ENCODE measurements around the gene RPP25.

RPP25 gene

DNA sequence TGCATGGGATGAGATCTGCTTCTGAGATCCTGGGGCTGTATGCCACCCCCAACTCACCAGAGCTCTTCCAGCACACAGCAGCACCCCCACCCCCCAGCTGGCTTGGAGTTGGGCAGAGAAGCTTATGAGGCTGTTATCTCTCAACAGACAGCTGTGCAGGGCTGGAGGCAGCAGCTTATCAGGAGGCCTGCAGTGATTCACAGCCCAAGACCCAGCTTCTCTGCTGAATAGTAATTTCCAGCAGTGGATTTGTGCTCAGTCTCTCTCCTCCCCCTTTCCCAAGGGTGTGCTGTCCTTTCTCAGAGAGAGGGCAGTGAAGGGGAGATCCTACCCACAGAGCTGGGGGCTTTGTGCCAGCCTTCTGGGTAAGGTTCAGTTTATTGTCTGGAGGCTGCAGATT, 2.1 kb downstream of the RPP25 start:
- Histone ChIP-seq H4K91ac (ENCODE audit: low read depth, low read length, poor library complexity) (no peak overlapping the region), H3K4me3 (ENCODE audit: low read length in 2 of 2) (no peak overlapping the region), H3K18ac (ENCODE audit: low read length) (no peak overlapping the region), H2BK12ac (ENCODE audit: low read length) (no peak overlapping the region), H3K36me3 (replicated peaks in 1 of 2; ENCODE audit: control insufficient read depth in 2 of 2, insufficient read depth in 2 of 2, low read length in 2 of 2) (no peaks in the 10 kb centered on the region), H3K4me1 (ENCODE audit: control insufficient read depth in 2 of 2, insufficient read depth in 1 of 2, low read depth in 1 of 2, low read length in 2 of 2) (peaks cover 16 to 26% of the 10 kb centered on the region in 2 donors), H2BK5ac (ENCODE audit: low read length) (no peak overlapping the region), H2AK5ac (ENCODE audit: low read depth, low read length) (no peak overlapping the region), H3K14ac (ENCODE audit: low read length) (no peak overlapping the region), H2BK120ac (ENCODE audit: low read depth, low read length) (no peak overlapping the region), H3K79me1 (ENCODE audit: low read depth, low read length) (no peaks in the 10 kb centered on the region), H3K9ac (ENCODE audit: low read depth, low read length, poor library complexity) (no peak overlapping the region), H2AFZ (ENCODE audit: low read length) (no peak overlapping the region), H3K4me2 (ENCODE audit: insufficient read depth, low read length, poor library complexity, severe bottlenecking) (no peak overlapping the region), H2BK15ac (ENCODE audit: low read length) (no peak overlapping the region), H3K23ac (ENCODE audit: low read depth, low read length, poor library complexity) (no peak overlapping the region), H3K4ac (ENCODE audit: low read length) (no peak overlapping the region), H3K27ac (replicated peaks; ENCODE audit: low read length) (no peak overlapping the region), H3K9me3 (replicated peaks in 1 of 2; ENCODE audit: control insufficient read depth in 2 of 2, insufficient read depth in 1 of 2, low read depth in 1 of 2, low read length in 2 of 2) (no peaks in the 10 kb centered on the region), H3K27me3 (ENCODE audit: control insufficient read depth in 3 of 3, insufficient read depth in 3 of 3, low read depth in 1 of 3, low read length in 3 of 3) (peaks cover 19 to 49% (median 36%) of the 10 kb centered on the region in 3 experiments), H4K8ac (ENCODE audit: low read depth, low read length) (no peak overlapping the region)
- no peak for DNase-seq (ENCODE audit: low spot score)

DNA sequence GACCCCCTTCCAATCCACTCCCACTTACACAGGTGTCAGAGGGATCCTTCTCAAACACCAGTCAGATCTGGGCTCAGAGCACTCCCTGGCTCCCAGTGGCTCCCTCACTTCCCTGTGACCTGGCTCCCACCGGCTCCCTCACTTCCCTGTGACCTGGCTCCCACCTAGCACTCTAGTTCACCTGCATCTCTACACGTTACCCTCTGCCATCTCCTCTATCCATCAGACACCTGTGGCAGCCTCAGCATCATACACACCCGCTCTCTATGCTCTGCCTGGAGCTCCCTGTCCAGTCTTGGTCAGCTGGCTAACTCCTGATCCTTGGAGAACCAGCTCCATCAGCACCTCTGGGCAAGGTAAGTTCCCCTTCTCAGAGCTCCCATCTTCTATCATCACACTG, 5.6 kb downstream of the RPP25 start:
- H3K23ac ChIP-seq (ENCODE audit: low read depth, low read length, poor library complexity): no peak overlapping the region
- WGBS, 2 donors (ENCODE audit: extremely low coverage in 2 of 2, insufficient read length in 2 of 2, insufficient replicate concordance in 1 of 2): no CpG with 5 or more reads among the region's 3 CpGs
- no peak overlapping the region for H3K4me2 ChIP-seq (ENCODE audit: insufficient read depth, low read length, poor library complexity, severe bottlenecking)
- H2BK5ac ChIP-seq (ENCODE audit: low read length): no peak overlapping the region
- peaks cover 0 to 15% (median 9%) of the 10 kb centered on the region in 3 experiments for H3K27me3 ChIP-seq (ENCODE audit: control insufficient read depth in 3 of 3, insufficient read depth in 3 of 3, low read depth in 1 of 3, low read length in 3 of 3)
- no peaks in the 10 kb centered on the region for H3K36me3 ChIP-seq (replicated peaks in 1 of 2; ENCODE audit: control insufficient read depth in 2 of 2, insufficient read depth in 2 of 2, low read length in 2 of 2)
- no peak overlapping the region for H3K4ac ChIP-seq (ENCODE audit: low read length)
- H3K79me1 ChIP-seq (ENCODE audit: low read depth, low read length): no peaks in the 10 kb centered on the region
- H2AFZ ChIP-seq (ENCODE audit: low read length): no peak overlapping the region
- no peak overlapping the region for H3K27ac ChIP-seq (replicated peaks; ENCODE audit: low read length)
- no peak overlapping the region for H3K14ac ChIP-seq (ENCODE audit: low read length)
- H4K91ac ChIP-seq (ENCODE audit: low read depth, low read length, poor library complexity): no peak overlapping the region
- H3K4me3 ChIP-seq (ENCODE audit: low read length in 2 of 2): no peak overlapping the region
- H2AK5ac ChIP-seq (ENCODE audit: low read depth, low read length): no peak overlapping the region
- DNase-seq (ENCODE audit: low spot score): no peak
- no peak overlapping the region for H2BK15ac ChIP-seq (ENCODE audit: low read length)
- peaks cover 6 to 7% of the 10 kb centered on the region in 2 donors for H3K4me1 ChIP-seq (ENCODE audit: control insufficient read depth in 2 of 2, insufficient read depth in 1 of 2, low read depth in 1 of 2, low read length in 2 of 2)
- H3K9ac ChIP-seq (ENCODE audit: low read depth, low read length, poor library complexity): no peak overlapping the region
- H3K18ac ChIP-seq (ENCODE audit: low read length): no peak overlapping the region
- H3K9me3 ChIP-seq (replicated peaks in 1 of 2; ENCODE audit: control insufficient read depth in 2 of 2, insufficient read depth in 1 of 2, low read depth in 1 of 2, low read length in 2 of 2): no peaks in the 10 kb centered on the region
- H2BK12ac ChIP-seq (ENCODE audit: low read length): no peak overlapping the region
- H2BK120ac ChIP-seq (ENCODE audit: low read depth, low read length): no peak overlapping the region
- H4K8ac ChIP-seq (ENCODE audit: low read depth, low read length): no peak overlapping the region

DNA sequence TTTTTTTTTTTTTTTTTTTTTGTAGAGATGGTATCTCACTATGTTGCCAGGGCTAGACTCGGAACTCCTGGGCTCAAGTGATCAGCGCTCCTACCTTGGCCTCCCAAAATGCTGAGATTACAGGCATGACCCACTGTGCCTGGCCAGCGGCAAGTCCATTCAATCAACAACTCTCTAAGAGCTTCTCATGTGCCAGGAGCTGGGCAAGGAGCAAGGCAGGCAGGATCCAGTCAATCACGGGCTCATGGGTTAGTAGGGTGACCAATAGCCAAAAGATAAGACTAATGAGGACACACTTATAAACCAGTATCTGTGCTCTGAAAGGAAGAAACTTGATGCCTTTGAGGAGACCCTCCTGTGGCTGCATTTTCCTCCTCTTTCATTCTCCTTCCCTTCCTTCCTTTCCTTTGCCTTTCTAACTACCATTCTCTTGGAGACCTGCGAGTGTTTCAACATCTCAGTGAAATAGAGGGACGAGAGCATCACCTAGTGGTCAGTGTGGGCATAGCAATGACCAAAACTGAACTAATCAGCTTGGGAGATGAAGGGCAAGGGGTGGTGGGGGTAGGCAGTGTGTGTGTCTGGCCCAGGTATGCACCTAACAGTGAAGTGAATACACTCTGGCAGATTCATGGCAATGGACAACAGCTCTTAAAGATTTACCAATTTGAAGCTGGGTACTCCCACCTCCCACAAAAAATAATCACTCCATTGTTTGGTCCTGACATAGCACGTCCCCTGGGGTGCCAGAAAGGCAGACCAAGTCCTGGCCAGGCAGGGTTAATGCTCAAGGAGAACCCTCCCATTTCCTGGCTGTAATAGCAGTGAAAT, 6.3 kb downstream of the RPP25 start:
- H3K4me3 ChIP-seq (ENCODE audit: low read length in 2 of 2): no peak overlapping the region
- no peaks in the 10 kb centered on the region for H3K9me3 ChIP-seq (replicated peaks in 1 of 2; ENCODE audit: control insufficient read depth in 2 of 2, insufficient read depth in 1 of 2, low read depth in 1 of 2, low read length in 2 of 2)
- H3K79me1 ChIP-seq (ENCODE audit: low read depth, low read length): no peaks in the 10 kb centered on the region
- H3K4me1 ChIP-seq (ENCODE audit: control insufficient read depth in 2 of 2, insufficient read depth in 1 of 2, low read depth in 1 of 2, low read length in 2 of 2): peaks cover 3 to 7% of the 10 kb centered on the region in 2 donors
- no peak overlapping the region for H3K4ac ChIP-seq (ENCODE audit: low read length)
- peak; percentile 84 for DNase-seq (ENCODE audit: low spot score)
- no peak overlapping the region for H2BK5ac ChIP-seq (ENCODE audit: low read length)
- H3K9ac ChIP-seq (ENCODE audit: low read depth, low read length, poor library complexity): no peak overlapping the region
- no peak overlapping the region for H2AK5ac ChIP-seq (ENCODE audit: low read depth, low read length)
- H2BK12ac ChIP-seq (ENCODE audit: low read length): no peak overlapping the region
- H3K4me2 ChIP-seq (ENCODE audit: insufficient read depth, low read length, poor library complexity, severe bottlenecking): no peak overlapping the region
- no peaks in the 10 kb centered on the region for H3K36me3 ChIP-seq (replicated peaks in 1 of 2; ENCODE audit: control insufficient read depth in 2 of 2, insufficient read depth in 2 of 2, low read length in 2 of 2)
- H2BK120ac ChIP-seq (ENCODE audit: low read depth, low read length): no peak overlapping the region
- no peak overlapping the region for H3K14ac ChIP-seq (ENCODE audit: low read length)
- H2BK15ac ChIP-seq (ENCODE audit: low read length): no peak overlapping the region
- H3K18ac ChIP-seq (ENCODE audit: low read length): no peak overlapping the region
- no peak overlapping the region for H3K23ac ChIP-seq (ENCODE audit: low read depth, low read length, poor library complexity)
- no peak overlapping the region for H4K8ac ChIP-seq (ENCODE audit: low read depth, low read length)
- no CpG with 5 or more reads among the region's 7 CpGs for WGBS, 2 donors (ENCODE audit: extremely low coverage in 2 of 2, insufficient read length in 2 of 2, insufficient replicate concordance in 1 of 2)
- H3K27me3 ChIP-seq (ENCODE audit: control insufficient read depth in 3 of 3, insufficient read depth in 3 of 3, low read depth in 1 of 3, low read length in 3 of 3): peaks cover 0 to 8% (median 4%) of the 10 kb centered on the region in 3 experiments
- H2AFZ ChIP-seq (ENCODE audit: low read length): peak overlapping the region; percentile 65
- no peak overlapping the region for H3K27ac ChIP-seq (replicated peaks; ENCODE audit: low read length)
- H4K91ac ChIP-seq (ENCODE audit: low read depth, low read length, poor library complexity): no peak overlapping the region

DNA sequence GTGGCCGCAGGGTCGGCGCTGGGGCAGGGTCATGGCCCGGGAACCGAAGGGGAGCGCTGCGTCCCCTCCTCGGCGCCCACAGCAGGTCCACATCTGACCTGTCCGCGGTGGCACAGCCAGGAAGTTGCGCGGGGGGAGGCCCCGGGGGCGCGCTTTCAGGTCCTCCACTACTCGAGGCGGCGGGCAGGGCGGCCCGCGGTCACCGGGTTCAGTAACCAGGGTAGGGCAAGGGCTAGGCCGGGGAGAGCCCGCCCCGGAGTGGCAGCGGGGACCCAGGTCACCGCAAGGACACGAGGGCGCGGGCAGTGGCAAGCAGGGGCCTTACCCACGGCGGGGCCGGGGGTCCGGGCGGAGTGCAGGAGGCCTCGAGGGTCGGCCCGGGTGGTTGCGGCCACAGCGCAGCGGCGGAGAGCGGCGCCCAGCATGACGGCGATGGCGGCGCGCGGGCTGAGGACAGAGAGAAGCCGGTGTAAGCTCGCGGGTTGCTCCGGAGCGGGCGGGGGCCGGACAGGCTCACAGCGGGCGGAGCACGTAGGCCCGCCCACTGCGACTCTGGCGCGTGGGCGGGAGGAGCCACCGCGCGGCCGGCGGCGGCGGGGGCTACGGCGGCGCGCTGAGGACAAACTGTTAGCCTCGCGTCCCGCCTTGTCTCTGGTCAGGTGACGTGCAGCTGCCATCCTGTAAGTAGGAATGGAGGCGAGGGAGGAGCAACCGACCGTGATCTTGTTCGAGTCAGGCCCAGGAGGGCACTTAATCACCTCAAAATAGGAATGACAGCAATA, 18.8 kb downstream of the RPP25 start, which contains the start of gene COX5A:
Gene COX5A (minus strand): TSS at position 484 of the 782 bp plus-strand sequence. CDS start 59 bp downstream, at position 425.
- peaks cover 0 to 22% of the 10 kb centered on the region in 2 donors for H3K36me3 ChIP-seq (replicated peaks in 1 of 2; ENCODE audit: control insufficient read depth in 2 of 2, insufficient read depth in 2 of 2, low read length in 2 of 2)
- peak within 1 kb of the TSS; percentile 94 for H3K27ac ChIP-seq (replicated peaks; ENCODE audit: low read length)
- H2BK120ac ChIP-seq (ENCODE audit: low read depth, low read length): no peak within 1 kb of the TSS
- no peak within 1 kb of the TSS for H4K8ac ChIP-seq (ENCODE audit: low read depth, low read length)
- H3K4me1 ChIP-seq (ENCODE audit: control insufficient read depth in 2 of 2, insufficient read depth in 1 of 2, low read depth in 1 of 2, low read length in 2 of 2): no peaks in the 10 kb centered on the region
- H2BK15ac ChIP-seq (ENCODE audit: low read length): no peak within 1 kb of the TSS
- no peak within 1 kb of the TSS for H3K4ac ChIP-seq (ENCODE audit: low read length)
- peak within 1 kb of the TSS; percentile 87 for H2AK5ac ChIP-seq (ENCODE audit: low read depth, low read length)
- H3K23ac ChIP-seq (ENCODE audit: low read depth, low read length, poor library complexity): peak within 1 kb of the TSS; percentile 100
- peak within 1 kb of the TSS; percentile 53 for H2BK12ac ChIP-seq (ENCODE audit: low read length)
- H2BK5ac ChIP-seq (ENCODE audit: low read length): peak within 1 kb of the TSS; percentile 99
- no peaks in the 10 kb centered on the region for H3K9me3 ChIP-seq (replicated peaks in 1 of 2; ENCODE audit: control insufficient read depth in 2 of 2, insufficient read depth in 1 of 2, low read depth in 1 of 2, low read length in 2 of 2)
- no CpG with 5 or more reads among the region's 85 CpGs for WGBS, 2 donors (ENCODE audit: extremely low coverage in 2 of 2, insufficient read length in 2 of 2, insufficient replicate concordance in 1 of 2)
- H2AFZ ChIP-seq (ENCODE audit: low read length): peak within 1 kb of the TSS; percentile 97
- H3K79me1 ChIP-seq (ENCODE audit: low read depth, low read length): peaks cover 1% of the 10 kb centered on the region
- peak within 1 kb of the TSS; percentile 99 for H3K18ac ChIP-seq (ENCODE audit: low read length)
- H3K14ac ChIP-seq (ENCODE audit: low read length): peak within 1 kb of the TSS; percentile 63
- peak; percentile 84 for DNase-seq (ENCODE audit: low spot score)
- H3K4me2 ChIP-seq (ENCODE audit: insufficient read depth, low read length, poor library complexity, severe bottlenecking): peak within 1 kb of the TSS; percentile 71
- H4K91ac ChIP-seq (ENCODE audit: low read depth, low read length, poor library complexity): no peak within 1 kb of the TSS
- no peaks in the 10 kb centered on the region for H3K27me3 ChIP-seq (ENCODE audit: control insufficient read depth in 3 of 3, insufficient read depth in 3 of 3, low read depth in 1 of 3, low read length in 3 of 3)
- peak within 1 kb of the TSS; percentile 71 to 89 for H3K4me3 ChIP-seq (ENCODE audit: low read length in 2 of 2)
- H3K9ac ChIP-seq (ENCODE audit: low read depth, low read length, poor library complexity): peak within 1 kb of the TSS; percentile 95
